ENCODE results near the gene CAMSAP2.
A peak's percentile ranks its signal among the peaks of the same experiment; 100 is the strongest.

Gene CAMSAP2

GRCh38 chr1:200738327-200738948 lies at the start of gene CAMSAP2:
CAMSAP2 (plus strand) TSS chr1:200738893; CDS start chr1:200739828, 935 bp downstream.
- TF ChIP-seq CTCF (IDR thresholded peaks at IDR 0.05; ENCODE audit: low read length): no peak
- no peak for TF ChIP-seq EZH2 (optimal IDR thresholded peaks at IDR 0.05; ENCODE audit: low read depth, low read length)
- no peak for TF ChIP-seq EZH2phosphoT487 (IDR thresholded peaks at IDR 0.05; ENCODE audit: low read length)
- Histone ChIP-seq H3F3A (ENCODE audit: insufficient read depth, low read length) (peaks cover 20% of the 10 kb centered on the region), H3K27me3 (replicated peaks; ENCODE audit: insufficient read depth, low read length) (no peaks in the 10 kb centered on the region), H3K36me3 (replicated peaks; ENCODE audit: insufficient read depth, low read length) (no peaks in the 10 kb centered on the region), H3K4me3 (ENCODE audit: low read length) (peak within 1 kb of the TSS; percentile 90), H2AFZ (ENCODE audit: low read length) (peak within 1 kb of the TSS; percentile 99), H3K79me2 (ENCODE audit: low read length) (peaks cover 35% of the 10 kb centered on the region), H3K4me2 (ENCODE audit: low read depth, low read length) (peak within 1 kb of the TSS; percentile 91), H4K20me1 (ENCODE audit: insufficient read depth, low read length) (no peaks in the 10 kb centered on the region), H3K9me2 (replicated peaks; ENCODE audit: insufficient read depth, low read length) (no peaks in the 10 kb centered on the region), H3K9ac (ENCODE audit: low read length) (peak within 1 kb of the TSS; percentile 74), H3K9me3 (replicated peaks; ENCODE audit: insufficient read depth, low read length) (no peaks in the 10 kb centered on the region), H3K27ac (ENCODE audit: low read length) (peak within 1 kb of the TSS; percentile 80), H3K4me1 (ENCODE audit: low read length) (peaks cover 27% of the 10 kb centered on the region)
- peak; percentile 84 for DNase-seq

- Histone ChIP-seq H3K79me2 (ENCODE audit: low read length) (no peaks in the 10 kb centered on the region), H3K36me3 (replicated peaks; ENCODE audit: insufficient read depth, low read length) (no peaks in the 10 kb centered on the region), H2AFZ (ENCODE audit: low read length) (no peak overlapping the region), H3K9ac (ENCODE audit: low read length) (no peak overlapping the region), H3K4me2 (ENCODE audit: low read depth, low read length) (no peak overlapping the region), H3K4me1 (ENCODE audit: low read length) (no peaks in the 10 kb centered on the region), H3K9me3 (replicated peaks; ENCODE audit: insufficient read depth, low read length) (no peaks in the 10 kb centered on the region), H4K20me1 (ENCODE audit: insufficient read depth, low read length) (no peaks in the 10 kb centered on the region), H3K27ac (ENCODE audit: low read length) (no peak overlapping the region), H3K9me2 (replicated peaks; ENCODE audit: insufficient read depth, low read length) (no peaks in the 10 kb centered on the region), H3K27me3 (replicated peaks; ENCODE audit: insufficient read depth, low read length) (no peaks in the 10 kb centered on the region), H3F3A (ENCODE audit: insufficient read depth, low read length) (no peaks in the 10 kb centered on the region), H3K4me3 (ENCODE audit: low read length) (no peak overlapping the region)
- no peak for DNase-seq
- TF ChIP-seq EZH2phosphoT487 (IDR thresholded peaks at IDR 0.05; ENCODE audit: low read length): no peak
- TF ChIP-seq CTCF (IDR thresholded peaks at IDR 0.05; ENCODE audit: low read length): no peak
- no peak for TF ChIP-seq EZH2 (optimal IDR thresholded peaks at IDR 0.05; ENCODE audit: low read depth, low read length)
Measured at GRCh38 chr1:200692316-200692715, 46.4 kb upstream of the CAMSAP2 start.

GRCh38 chr1:200693327-200693726 lies 45.4 kb upstream of the CAMSAP2 start:
- no peak for DNase-seq
- Histone ChIP-seq H2AFZ (ENCODE audit: low read length) (no peak overlapping the region), H3K9me2 (replicated peaks; ENCODE audit: insufficient read depth, low read length) (no peaks in the 10 kb centered on the region), H3K36me3 (replicated peaks; ENCODE audit: insufficient read depth, low read length) (no peaks in the 10 kb centered on the region), H3K4me2 (ENCODE audit: low read depth, low read length) (no peak overlapping the region), H3K27me3 (replicated peaks; ENCODE audit: insufficient read depth, low read length) (no peaks in the 10 kb centered on the region), H3K79me2 (ENCODE audit: low read length) (no peaks in the 10 kb centered on the region), H3K27ac (ENCODE audit: low read length) (no peak overlapping the region), H4K20me1 (ENCODE audit: insufficient read depth, low read length) (no peaks in the 10 kb centered on the region), H3K9ac (ENCODE audit: low read length) (no peak overlapping the region), H3K9me3 (replicated peaks; ENCODE audit: insufficient read depth, low read length) (no peaks in the 10 kb centered on the region), H3F3A (ENCODE audit: insufficient read depth, low read length) (no peaks in the 10 kb centered on the region), H3K4me3 (ENCODE audit: low read length) (no peak overlapping the region), H3K4me1 (ENCODE audit: low read length) (no peaks in the 10 kb centered on the region)
- no peak for TF ChIP-seq EZH2phosphoT487 (IDR thresholded peaks at IDR 0.05; ENCODE audit: low read length)
- TF ChIP-seq EZH2 (optimal IDR thresholded peaks at IDR 0.05; ENCODE audit: low read depth, low read length): no peak
- TF ChIP-seq CTCF (IDR thresholded peaks at IDR 0.05; ENCODE audit: low read length): no peak
